ENCODE data around the gene SH3PXD2B.

Gene SH3PXD2B

DNA sequence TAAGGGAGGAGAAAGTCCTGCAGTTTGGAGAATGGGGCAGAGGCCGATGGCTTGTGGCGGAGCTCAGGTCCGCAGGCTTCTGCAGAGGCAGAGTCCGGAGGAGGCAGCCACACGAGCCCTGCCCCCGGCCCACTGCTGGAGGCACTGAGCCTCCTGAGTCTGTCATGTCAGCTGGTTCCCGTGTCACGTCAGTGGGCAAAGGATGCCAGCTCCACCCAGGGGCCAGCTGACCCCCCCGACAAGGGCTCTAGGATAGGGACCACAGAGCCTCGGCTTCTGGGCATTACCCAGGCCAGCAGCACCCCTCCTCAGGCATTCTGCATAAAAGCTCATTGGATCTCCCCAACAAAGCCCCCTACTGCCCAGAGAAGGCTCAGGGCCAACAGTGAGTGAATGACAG, 8.5 kb downstream of the SH3PXD2B start:
- Histone ChIP-seq H3K9ac (ENCODE audit: low read depth, low read length) (no peak overlapping the region), H3K27ac (ENCODE audit: low read length) (no peak overlapping the region), H3K4me2 (ENCODE audit: insufficient read depth, low read length) (no peak overlapping the region), H3K9me3 (ENCODE audit: insufficient read depth, low read length, severe bottlenecking) (no peaks in the 10 kb centered on the region), H3K27me3 (ENCODE audit: insufficient read depth, low read length, poor library complexity) (no peaks in the 10 kb centered on the region), H3K4me1 (ENCODE audit: insufficient read depth, low read length) (no peaks in the 10 kb centered on the region), H2AFZ (ENCODE audit: low read depth, low read length) (no peak overlapping the region), H3K79me2 (ENCODE audit: insufficient read depth, low read length) (no peaks in the 10 kb centered on the region), H4K20me1 (ENCODE audit: insufficient read depth, low read length) (peaks cover 3% of the 10 kb centered on the region; the same call in 1 of the 2 replicates), H3K4me3 (ENCODE audit: low read depth in 1 of 2, low read length in 2 of 2) (no peak overlapping the region), H3K36me3 (ENCODE audit: insufficient read depth, low read length) (no peaks in the 10 kb centered on the region)
- DNase-seq: no peak
- ATAC-seq (ENCODE audit: insufficient read depth, low read depth): no peak
- TF ChIP-seq EZH2 (IDR thresholded peaks at IDR 0.05; ENCODE audit: borderline replicate concordance, low read depth, low read length, severe bottlenecking): no peak
- no peak for TF ChIP-seq CTCF (IDR thresholded peaks at IDR 0.05; ENCODE audit: borderline replicate concordance, extremely low read depth, low read length, poor library complexity, severe bottlenecking)

- H3K79me2 ChIP-seq (ENCODE audit: insufficient read depth, low read length): no peaks in the 10 kb centered on the region
- no peaks in the 10 kb centered on the region for H3K4me1 ChIP-seq (ENCODE audit: insufficient read depth, low read length)
- H3K27me3 ChIP-seq (ENCODE audit: insufficient read depth, low read length, poor library complexity): no peaks in the 10 kb centered on the region
- no peak overlapping the region for H3K27ac ChIP-seq (ENCODE audit: low read length)
- no peak overlapping the region for H2AFZ ChIP-seq (ENCODE audit: low read depth, low read length)
- H3K9me3 ChIP-seq (ENCODE audit: insufficient read depth, low read length, severe bottlenecking): no peaks in the 10 kb centered on the region
- TF ChIP-seq CTCF (IDR thresholded peaks at IDR 0.05; ENCODE audit: borderline replicate concordance, extremely low read depth, low read length, poor library complexity, severe bottlenecking): no peak
- TF ChIP-seq EZH2 (IDR thresholded peaks at IDR 0.05; ENCODE audit: borderline replicate concordance, low read depth, low read length, severe bottlenecking): no peak
- no peak overlapping the region for H3K4me3 ChIP-seq (ENCODE audit: low read depth in 1 of 2, low read length in 2 of 2)
- ATAC-seq (ENCODE audit: insufficient read depth, low read depth) (no peak), DNase-seq (no peak)
- H3K4me2 ChIP-seq (ENCODE audit: insufficient read depth, low read length): no peak overlapping the region
- no peak overlapping the region for H3K9ac ChIP-seq (ENCODE audit: low read depth, low read length)
- H4K20me1 ChIP-seq (ENCODE audit: insufficient read depth, low read length): peaks cover 3% of the 10 kb centered on the region; the same call in 1 of the 2 replicates
- H3K36me3 ChIP-seq (ENCODE audit: insufficient read depth, low read length): no peaks in the 10 kb centered on the region
Observed at GRCh38 chr5:172444626-172445365, 9.5 kb downstream of the SH3PXD2B start.

DNA sequence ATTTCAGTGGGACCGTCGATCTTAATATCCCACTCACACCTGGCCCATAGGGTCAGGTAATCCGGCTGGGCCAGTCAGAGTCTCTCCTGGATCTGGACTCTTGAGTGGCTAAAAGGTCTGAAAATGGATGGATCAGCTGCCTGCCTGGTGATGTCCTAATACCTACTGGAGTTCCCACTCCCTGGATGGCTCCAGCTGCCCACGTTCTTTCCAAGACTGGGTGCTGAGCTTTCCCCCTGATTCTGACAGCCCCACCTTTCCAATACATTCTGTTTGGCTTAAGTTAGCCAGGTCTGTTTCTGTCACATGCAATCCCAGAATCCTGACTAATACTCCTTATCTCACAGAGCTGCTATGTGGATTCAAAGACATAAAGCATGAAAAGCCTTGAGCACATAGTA, 10.2 kb downstream of the SH3PXD2B start:
- DNase-seq: no peak
- Histone ChIP-seq H3K36me3 (ENCODE audit: insufficient read depth, low read length) (no peaks in the 10 kb centered on the region), H3K4me3 (ENCODE audit: low read depth in 1 of 2, low read length in 2 of 2) (no peak overlapping the region), H3K4me1 (ENCODE audit: insufficient read depth, low read length) (no peaks in the 10 kb centered on the region), H3K27me3 (ENCODE audit: insufficient read depth, low read length, poor library complexity) (no peaks in the 10 kb centered on the region), H3K4me2 (ENCODE audit: insufficient read depth, low read length) (no peak overlapping the region), H3K9me3 (ENCODE audit: insufficient read depth, low read length, severe bottlenecking) (no peaks in the 10 kb centered on the region), H3K9ac (ENCODE audit: low read depth, low read length) (no peak overlapping the region), H3K79me2 (ENCODE audit: insufficient read depth, low read length) (no peaks in the 10 kb centered on the region), H4K20me1 (ENCODE audit: insufficient read depth, low read length) (peaks cover 3% of the 10 kb centered on the region; the same call in 1 of the 2 replicates), H3K27ac (ENCODE audit: low read length) (no peak overlapping the region), H2AFZ (ENCODE audit: low read depth, low read length) (no peak overlapping the region)
- no peak for TF ChIP-seq EZH2 (IDR thresholded peaks at IDR 0.05; ENCODE audit: borderline replicate concordance, low read depth, low read length, severe bottlenecking)
- no peak for TF ChIP-seq CTCF (IDR thresholded peaks at IDR 0.05; ENCODE audit: borderline replicate concordance, extremely low read depth, low read length, poor library complexity, severe bottlenecking)
- ATAC-seq (ENCODE audit: insufficient read depth, low read depth): no peak

Data from DND-41 (cell line).